WTC11 (cell line): ENCODE data around the gene MAML3. TPM values are rescaled to one million over a fixed set of nuclear protein-coding genes. Genes with fewer than 3 reads are reported as not detected.

Experiments
- ATAC-seq: fragments of 200-7000 bp; cut with Tn5 transposase; 2 replicates; pipeline ENCODE4 v1.10.0; 2021; ENCODE audit warnings: mild to moderate bottlenecking, moderate library complexity
- CTCF ChIA-PET: fragments of 300-600 bp; sonication (Branson Sonifier 250); formaldehyde crosslinking; loops from one replicate; lab custom pipeline; 2021; ENCODE audit warnings: antibody characterized with exemption; lab: Charles Lee
- POLR2A ChIA-PET: fragments of 350-600 bp; sonication (Branson Sonifier 250); formaldehyde crosslinking; loops from one replicate; lab custom pipeline; 2021; ENCODE audit warnings: antibody characterized with exemption; lab: Charles Lee
- DNase-seq: peaks from one replicate; pipeline ENCODE4 v3.0.0; 2021; ENCODE audit warnings: low spot score
- H3K27ac Mint-ChIP-seq: 2 replicates; pipeline ENCODE4 v1.8.0; 2021; ENCODE audit warnings: mixed read lengths
- H3K27me3 Mint-ChIP-seq: 2 replicates; pipeline ENCODE4 v1.8.0; 2021; ENCODE audit warnings: low read depth, mild to moderate bottlenecking, moderate library complexity, mixed read lengths
- H3K36me3 Mint-ChIP-seq: 2 replicates; pipeline ENCODE4 v1.8.0; 2021; ENCODE audit warnings: mixed read lengths
- H3K4me1 Mint-ChIP-seq: 2 replicates; pipeline ENCODE4 v1.8.0; 2022; ENCODE audit warnings: mixed read lengths
- H3K4me3 Mint-ChIP-seq: 2 replicates; pipeline ENCODE4 v1.8.0; 2021; ENCODE audit warnings: mild to moderate bottlenecking, moderate library complexity, mixed read lengths
- H3K9me3 Mint-ChIP-seq: 2 replicates; pipeline ENCODE4 v1.8.0; 2021; ENCODE audit warnings: mixed read lengths
- ATF1 ChIP-seq: sonication (generic); formaldehyde crosslinking; IDR thresholded peaks from 2 replicates; pipeline ENCODE4 v1.8.1; 2023; ENCODE audit warnings: mild to moderate bottlenecking, moderate library complexity, missing genetic modification reagents
- CBFB ChIP-seq: sonication (generic); formaldehyde crosslinking; IDR thresholded peaks from 2 replicates; pipeline ENCODE4 v1.8.1; 2022; ENCODE audit warnings: mild to moderate bottlenecking, low read depth, missing genetic modification reagents
- CREB1 ChIP-seq: sonication (generic); formaldehyde crosslinking; IDR thresholded peaks from 2 replicates; pipeline ENCODE4 v1.8.0; 2023; ENCODE audit warnings: mild to moderate bottlenecking, missing genetic modification reagents
- CREM ChIP-seq: sonication (generic); formaldehyde crosslinking; IDR thresholded peaks from 2 replicates; pipeline ENCODE4 v1.8.1; 2022; ENCODE audit warnings: mild to moderate bottlenecking, missing genetic modification reagents, moderate library complexity
- EMX1 ChIP-seq: fragments of 250-450 bp; sonication (Bioruptor Pico); IDR thresholded peaks from 2 replicates; pipeline ENCODE4 v1.8.0; 2021; ENCODE audit warnings: mild to moderate bottlenecking
- ESRRA ChIP-seq: sonication (generic); formaldehyde crosslinking; IDR thresholded peaks from 2 replicates; pipeline ENCODE4 v1.8.1; 2022; ENCODE audit warnings: mild to moderate bottlenecking, missing genetic modification reagents, borderline replicate concordance
- FOXP1 ChIP-seq: sonication (generic); formaldehyde crosslinking; IDR thresholded peaks from 2 replicates; pipeline ENCODE4 v1.8.0; 2022; ENCODE audit warnings: missing genetic modification reagents, mild to moderate bottlenecking, moderate library complexity, borderline replicate concordance
- FOXP4 ChIP-seq: sonication (generic); formaldehyde crosslinking; IDR thresholded peaks from 2 replicates; pipeline ENCODE4 v1.8.0; 2022; ENCODE audit warnings: mild to moderate bottlenecking, missing genetic modification reagents
- JUN ChIP-seq: sonication (generic); formaldehyde crosslinking; IDR thresholded peaks from 2 replicates; pipeline ENCODE4 v1.8.0; 2023; ENCODE audit warnings: mild to moderate bottlenecking, missing genetic modification reagents
- MAX ChIP-seq: sonication (generic); formaldehyde crosslinking; IDR thresholded peaks from 2 replicates; pipeline ENCODE4 v1.8.0; 2022; ENCODE audit warnings: mild to moderate bottlenecking, missing genetic modification reagents
- MYBL2 ChIP-seq: sonication (generic); formaldehyde crosslinking; IDR thresholded peaks from 2 replicates; pipeline ENCODE4 v1.8.1; 2023; ENCODE audit warnings: mild to moderate bottlenecking, moderate library complexity, missing genetic modification reagents
- NFE2L1 ChIP-seq: sonication (generic); formaldehyde crosslinking; IDR thresholded peaks from 2 replicates; pipeline ENCODE4 v1.8.1; 2023; ENCODE audit warnings: missing genetic modification reagents
- NR2C2 ChIP-seq: sonication (generic); formaldehyde crosslinking; IDR thresholded peaks from 2 replicates; pipeline ENCODE4 v1.8.0; 2022; ENCODE audit warnings: mild to moderate bottlenecking, missing genetic modification reagents
- PRRX2 ChIP-seq: fragments of 250-450 bp; sonication (Bioruptor Pico); IDR thresholded peaks from 2 replicates; pipeline ENCODE4 v1.8.0; 2021; ENCODE audit warnings: mild to moderate bottlenecking
- RELA ChIP-seq: sonication (generic); formaldehyde crosslinking; IDR thresholded peaks from 2 replicates; pipeline ENCODE4 v1.8.1; 2022; ENCODE audit warnings: missing genetic modification reagents, mild to moderate bottlenecking, borderline replicate concordance
- SMAD3 ChIP-seq: sonication (generic); formaldehyde crosslinking; IDR thresholded peaks from 2 replicates; pipeline ENCODE4 v1.8.0; 2022; ENCODE audit warnings: missing genetic modification reagents, mild to moderate bottlenecking, borderline replicate concordance
- TEAD1 ChIP-seq: sonication (generic); formaldehyde crosslinking; IDR thresholded peaks from 2 replicates; pipeline ENCODE4 v1.8.0; 2022; ENCODE audit warnings: mild to moderate bottlenecking, missing genetic modification reagents
- USF1 ChIP-seq: sonication (generic); formaldehyde crosslinking; IDR thresholded peaks from 2 replicates; pipeline ENCODE4 v1.8.0; 2022; ENCODE audit warnings: mild to moderate bottlenecking, missing genetic modification reagents
- ZNF138 ChIP-seq: sonication (generic); formaldehyde crosslinking; conservative IDR thresholded peaks from 2 replicates; pipeline ENCODE4 v1.8.1; 2022; ENCODE audit warnings: mild to moderate bottlenecking, moderate library complexity, missing genetic modification reagents
- ZNF232 ChIP-seq: sonication (generic); formaldehyde crosslinking; IDR thresholded peaks from 2 replicates; pipeline ENCODE4 v1.8.0; 2022; ENCODE audit warnings: mild to moderate bottlenecking, missing genetic modification reagents
- ZNF281 ChIP-seq: sonication (generic); formaldehyde crosslinking; IDR thresholded peaks from 2 replicates; pipeline ENCODE4 v1.8.0; 2023; ENCODE audit warnings: mild to moderate bottlenecking, missing genetic modification reagents
- ZNF423 ChIP-seq: fragments of 250-450 bp; sonication (Bioruptor Pico); IDR thresholded peaks from 2 replicates; pipeline ENCODE4 v2.1.2; 2022; ENCODE audit warnings: mild to moderate bottlenecking, moderate library complexity
- ZNF671 ChIP-seq: fragments of 250-450 bp; sonication (Bioruptor Pico); IDR thresholded peaks from 2 replicates; pipeline ENCODE4 v1.8.0; 2021; ENCODE audit warnings: mild to moderate bottlenecking
- total RNA-seq: library from RNA; stranded (reverse); gene quantifications from 3 replicates; pipeline ENCODE4 v1.2.3, GENCODE V29; 2021
- TF ChIP-seq, protein P1 (sequence below): fragments of 250-450 bp; sonication (Bioruptor Pico); IDR thresholded peaks from 2 replicates; pipeline ENCODE4 v1.8.0; 2021; ENCODE audit warnings: mild to moderate bottlenecking
- TF ChIP-seq, protein P2 (sequence below): sonication (generic); formaldehyde crosslinking; IDR thresholded peaks from 2 replicates; pipeline ENCODE4 v1.8.1; 2023; ENCODE audit warnings: mild to moderate bottlenecking, missing genetic modification reagents, moderate library complexity

The MAML3 gene
- total RNA-seq, 1 experiment from 2014 or later, result 7.4 TPM

GRCh38 chr4:140094438-140095420, 59.3 kb downstream of the MAML3 start:
- peak; percentile 68 for ATAC-seq
- Mint-ChIP-seq H3K27me3 (no peaks in the 10 kb centered on the region), H3K27ac (peak overlapping the region; percentile 91), H3K4me1 (peaks cover 68% of the 10 kb centered on the region), H3K9me3 (no peaks in the 10 kb centered on the region), H3K36me3 (no peaks in the 10 kb centered on the region), H3K4me3 (no peak overlapping the region)
- ChIA-PET POLR2A (no interaction called here), CTCF (interaction anchor here (1.3 to 1.7 kb wide), 2 partner anchors 42 to 157 kb away, joined by 3 to 7 read pairs; no protein-coding TSS in a partner anchor)
- DNase-seq, result peak; percentile 53
- TF ChIP-seq TEAD1 (CRISPR knock-in tag) (no peak), ZNF423 (CRISPR knock-in tag) (no peak), PRRX2 (CRISPR knock-in tag) (no peak), RELA (no peak), ZNF232 (CRISPR knock-in tag) (no peak), USF1 (CRISPR knock-in tag) (no peak), EMX1 (CRISPR knock-in tag) (no peak)

- peaks cover 72% of the 10 kb centered on the region for H3K4me1 Mint-ChIP-seq
- H3K27ac Mint-ChIP-seq, result peak overlapping the region; percentile 96
- peak overlapping the region; percentile 62 for H3K4me3 Mint-ChIP-seq
- CTCF ChIA-PET, result no interaction called here
- H3K9me3 Mint-ChIP-seq, result no peaks in the 10 kb centered on the region
- POLR2A ChIA-PET, result interaction anchor here (0.6 kb wide), 1 partner anchor 59 kb away, joined by 3 read pairs; no protein-coding TSS in a partner anchor
- H3K27me3 Mint-ChIP-seq, result no peaks in the 10 kb centered on the region
- H3K36me3 Mint-ChIP-seq, result no peaks in the 10 kb centered on the region
- ATAC-seq (peak; percentile 79), DNase-seq (peak; percentile 70)
- TF ChIP-seq CREM (CRISPR knock-in tag), result no peak
- no peak for TF ChIP-seq MYBL2
- TF ChIP-seq USF1 (CRISPR knock-in tag), result no peak
- 0 out of 2 replicates have a peak, but pooled peaks have one; percentile 26 for TF ChIP-seq MAX (CRISPR knock-in tag)
- no peak for TF ChIP-seq ZNF138 (CRISPR knock-in tag)
- TF ChIP-seq ZNF281 (CRISPR knock-in tag), result no peak
- TF ChIP-seq, protein P1, sequence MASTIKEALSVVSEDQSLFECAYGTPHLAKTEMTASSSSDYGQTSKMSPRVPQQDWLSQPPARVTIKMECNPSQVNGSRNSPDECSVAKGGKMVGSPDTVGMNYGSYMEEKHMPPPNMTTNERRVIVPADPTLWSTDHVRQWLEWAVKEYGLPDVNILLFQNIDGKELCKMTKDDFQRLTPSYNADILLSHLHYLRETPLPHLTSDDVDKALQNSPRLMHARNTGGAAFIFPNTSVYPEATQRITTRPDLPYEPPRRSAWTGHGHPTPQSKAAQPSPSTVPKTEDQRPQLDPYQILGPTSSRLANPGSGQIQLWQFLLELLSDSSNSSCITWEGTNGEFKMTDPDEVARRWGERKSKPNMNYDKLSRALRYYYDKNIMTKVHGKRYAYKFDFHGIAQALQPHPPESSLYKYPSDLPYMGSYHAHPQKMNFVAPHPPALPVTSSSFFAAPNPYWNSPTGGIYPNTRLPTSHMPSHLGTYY (CRISPR knock-in tag), result no peak
- TF ChIP-seq, protein P2, sequence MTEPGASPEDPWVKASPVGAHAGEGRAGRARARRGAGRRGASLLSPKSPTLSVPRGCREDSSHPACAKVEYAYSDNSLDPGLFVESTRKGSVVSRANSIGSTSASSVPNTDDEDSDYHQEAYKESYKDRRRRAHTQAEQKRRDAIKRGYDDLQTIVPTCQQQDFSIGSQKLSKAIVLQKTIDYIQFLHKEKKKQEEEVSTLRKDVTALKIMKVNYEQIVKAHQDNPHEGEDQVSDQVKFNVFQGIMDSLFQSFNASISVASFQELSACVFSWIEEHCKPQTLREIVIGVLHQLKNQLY (CRISPR knock-in tag), result no peak
- no peak for TF ChIP-seq NFE2L1 (CRISPR knock-in tag)
- TF ChIP-seq FOXP4 (CRISPR knock-in tag), result peak; percentile 48; the same call in 1 of the 2 replicates
- no peak for TF ChIP-seq JUN (CRISPR knock-in tag)
- no peak for TF ChIP-seq NR2C2 (CRISPR knock-in tag)
- no peak for TF ChIP-seq ATF1 (CRISPR knock-in tag)
- TF ChIP-seq ZNF671 (CRISPR knock-in tag), result no peak
- TF ChIP-seq ESRRA, result no peak
- TF ChIP-seq EMX1 (CRISPR knock-in tag), result no peak
- no peak for TF ChIP-seq SMAD3 (CRISPR knock-in tag)
- no peak for TF ChIP-seq CREB1
- no peak for TF ChIP-seq CBFB
- no peak for TF ChIP-seq FOXP1 (CRISPR knock-in tag)
These were observed 61.7 kb downstream of the MAML3 start for GRCh38 chr4:140092094-140092851.
